Caki2 (cell line): ENCODE data around the gene WDR75. TPM values are rescaled to one million over a fixed set of nuclear protein-coding genes. Genes with fewer than 3 reads are reported as not detected.
"Not testable (repeated sequence)": the region's sequence is repeated elsewhere in the genome, so short reads cannot be mapped to it uniquely, and the experiment has no call there.

Experiments used
- DNase-seq: peaks from one replicate; pipeline ENCODE4 v3.0.0-alpha.2; 2015; ENCODE audit warnings: low read depth
- in situ Hi-C: cut with HindIII; loops from 2 replicates; pipeline ENCODE4 v1.10.0; 2016; ENCODE audit warnings: low sequenced_read_pairs, low pct_unique_long_range_greater_than_20kb, mixed read lengths
- total RNA-seq: library from RNA; depleted of rRNA; stranded (reverse); fragments of >200 nt; shearing (Covaris generic); gene quantifications from 2 replicates; pipeline ENCODE4 v1.2.3, GENCODE V29; 2014; ENCODE audit warnings: low replicate concordance; rRNA removed

Gene WDR75
- 30.8 and 41.1 TPM in 2 replicates for total RNA-seq

GRCh38 chr2:189440947-189441708 is at the start of gene WDR75:
TSS of gene WDR75 (plus strand) at chr2:189441474. CDS start at chr2:189441493, 19 bp downstream.
- in situ Hi-C loops = no loop called here
- DNase-seq = peak; percentile 95

- in situ Hi-C loops = no loop called here
- DNase-seq = peak; percentile 57
Observed at GRCh38 chr2:189393440-189394111, 47.7 kb upstream of the WDR75 start.

DNA sequence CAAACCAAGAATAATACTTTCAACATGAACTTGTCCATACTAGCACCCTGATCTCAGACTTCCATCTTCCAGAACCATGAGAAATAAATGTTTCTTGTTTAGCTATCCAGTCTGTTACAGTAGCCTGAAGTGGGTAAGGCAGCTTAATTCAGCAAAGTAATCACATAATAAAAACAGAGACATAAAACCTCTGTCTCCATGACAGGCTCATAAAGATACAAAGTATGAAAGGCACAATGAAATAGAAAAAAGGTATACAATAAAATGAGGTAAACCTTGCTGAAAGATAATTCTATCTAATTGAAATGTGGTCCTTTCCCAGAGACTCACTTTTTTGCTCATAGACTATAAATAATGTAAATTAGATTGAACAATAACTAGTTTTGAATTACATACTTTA is 46.7 kb upstream of the WDR75 start:
- DNase-seq = no peak
- in situ Hi-C loops = no loop called here

GRCh38 chr2:189402932-189403331 is 38.3 kb upstream of the WDR75 start:
- no peak for DNase-seq

GRCh38 chr2:189406586-189407233 is 34.6 kb upstream of the WDR75 start:
- in situ Hi-C loops = no loop called here
- DNase-seq = no peak

More at GRCh38 chr2:189402932-189403331, 38.3 kb upstream of the WDR75 start:
- in situ Hi-C loops = no loop called here

- DNase-seq = no peak
- in situ Hi-C loops = no loop called here
Observed at GRCh38 chr2:189407281-189408209, 33.7 kb upstream of the WDR75 start.

DNA sequence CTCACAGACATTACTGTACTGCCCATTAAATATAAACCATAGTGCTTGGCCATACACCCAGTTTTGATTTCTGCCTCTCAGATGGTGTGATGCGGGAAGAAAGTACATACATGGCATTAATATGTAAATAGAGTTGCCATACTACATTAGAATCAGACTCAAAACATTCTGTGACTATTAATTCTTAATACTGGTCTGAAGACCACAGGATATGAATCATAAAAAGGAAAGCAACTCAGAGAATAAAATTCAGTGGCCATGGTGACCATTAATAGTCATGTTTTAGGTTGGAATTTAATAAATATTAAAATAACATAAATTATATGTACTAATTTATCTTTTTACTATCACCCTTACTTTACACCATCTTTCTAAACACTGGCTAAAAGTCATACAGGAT is 33.0 kb upstream of the WDR75 start:
- in situ Hi-C loops = no loop called here
- no peak for DNase-seq

DNA sequence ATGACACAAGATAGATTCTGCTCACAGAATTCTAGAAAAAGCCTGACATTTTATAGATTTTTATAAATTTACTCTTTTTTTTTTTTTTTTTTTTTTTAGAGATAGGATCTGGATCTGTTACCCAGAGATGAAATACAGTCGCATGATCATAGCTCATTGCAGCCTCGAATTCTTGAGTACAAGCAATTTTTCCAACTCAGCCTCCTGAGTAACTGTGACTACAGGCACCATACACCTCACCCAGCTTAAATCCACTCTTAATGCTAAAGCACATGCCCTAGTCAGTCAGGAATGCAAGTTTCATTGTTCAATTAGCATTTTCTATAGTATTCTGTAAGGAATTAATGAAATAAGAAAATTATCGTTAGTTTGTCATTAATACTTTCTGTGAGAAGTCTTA is 32.1 kb upstream of the WDR75 start:
- no peak for DNase-seq
- in situ Hi-C loops = no loop called here

- in situ Hi-C loops = no loop called here
- no peak for DNase-seq
Observed at GRCh38 chr2:189409647-189410046, 31.6 kb upstream of the WDR75 start.

DNA sequence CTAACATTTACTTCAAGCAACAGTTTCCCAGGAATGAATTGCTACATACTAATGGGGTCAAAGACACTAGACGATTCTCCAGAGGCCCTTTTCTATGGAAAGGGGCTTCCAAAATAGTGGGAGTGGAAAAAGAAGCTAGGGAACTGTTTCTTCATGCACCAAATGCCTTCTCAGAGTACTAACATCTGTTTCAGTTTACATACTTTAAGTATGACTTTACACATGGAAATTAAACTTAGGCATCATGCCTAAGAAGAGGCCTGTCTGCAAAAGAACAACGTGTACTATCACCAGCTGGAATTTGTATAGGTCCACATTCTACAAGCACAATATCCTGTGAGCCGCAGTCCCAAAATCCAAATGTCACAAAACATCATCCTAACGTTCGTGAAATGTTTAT is 29.4 kb upstream of the WDR75 start:
- DNase-seq = no peak
- in situ Hi-C loops = no loop called here

DNA sequence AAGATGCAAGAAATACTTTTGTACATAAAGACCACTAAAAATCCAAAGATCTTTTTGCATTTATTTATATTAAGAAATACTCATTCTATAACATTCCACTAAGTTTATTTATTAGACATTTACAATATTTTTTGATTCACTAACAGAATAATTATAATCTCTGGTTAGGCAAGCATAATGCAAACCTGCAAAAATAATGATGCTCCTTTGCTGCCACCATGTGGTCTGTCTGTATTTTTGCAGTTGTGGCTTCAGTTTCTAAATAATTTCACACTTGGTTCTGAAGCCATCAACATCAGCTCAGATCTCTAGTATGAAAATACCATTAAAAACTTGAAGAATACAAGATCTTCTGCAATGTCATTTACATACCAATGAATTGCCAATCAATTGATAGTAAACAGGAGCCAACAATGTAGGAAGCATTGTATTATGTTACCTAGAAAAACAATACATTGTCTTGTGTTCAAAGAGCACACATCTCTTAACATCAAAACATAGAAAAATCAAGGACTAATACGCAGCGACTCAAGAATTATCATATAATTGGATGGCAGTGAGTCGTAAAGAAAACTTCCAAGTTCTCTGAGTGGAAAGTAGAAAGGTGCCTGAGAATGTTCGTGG is 28.8 kb upstream of the WDR75 start:
- DNase-seq = peak; percentile 20
- in situ Hi-C loops = no loop called here

- in situ Hi-C loops = no loop called here
- no peak for DNase-seq
Observed at GRCh38 chr2:189413249-189413648, 28.0 kb upstream of the WDR75 start.

GRCh38 chr2:189421644-189422043 is 19.6 kb upstream of the WDR75 start:
- peak; percentile 52 for DNase-seq
- in situ Hi-C loops = no loop called here

GRCh38 chr2:189424961-189425360 is 16.3 kb upstream of the WDR75 start:
- in situ Hi-C loops = no loop called here
- DNase-seq = no peak

DNA sequence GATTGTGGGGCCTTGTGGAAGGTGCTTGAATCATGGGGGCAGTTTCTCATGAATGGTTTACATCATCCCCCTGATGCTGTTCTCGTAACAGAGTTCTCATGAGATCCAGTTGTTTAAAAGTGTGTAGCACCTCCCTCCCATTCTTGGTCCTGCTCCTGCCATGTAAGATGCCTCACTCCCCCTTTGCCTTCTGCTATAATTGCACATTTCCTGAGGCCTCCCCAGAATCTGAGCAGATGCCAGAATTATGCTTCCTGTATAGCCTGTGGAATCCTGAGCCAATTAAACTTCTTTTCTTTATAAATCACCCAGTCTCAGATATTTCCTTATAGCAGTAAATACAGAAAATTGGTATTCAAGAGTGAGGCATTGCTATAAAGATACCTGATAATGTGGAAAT is 15.6 kb upstream of the WDR75 start:
- no peak for DNase-seq
- in situ Hi-C loops = no loop called here

DNA sequence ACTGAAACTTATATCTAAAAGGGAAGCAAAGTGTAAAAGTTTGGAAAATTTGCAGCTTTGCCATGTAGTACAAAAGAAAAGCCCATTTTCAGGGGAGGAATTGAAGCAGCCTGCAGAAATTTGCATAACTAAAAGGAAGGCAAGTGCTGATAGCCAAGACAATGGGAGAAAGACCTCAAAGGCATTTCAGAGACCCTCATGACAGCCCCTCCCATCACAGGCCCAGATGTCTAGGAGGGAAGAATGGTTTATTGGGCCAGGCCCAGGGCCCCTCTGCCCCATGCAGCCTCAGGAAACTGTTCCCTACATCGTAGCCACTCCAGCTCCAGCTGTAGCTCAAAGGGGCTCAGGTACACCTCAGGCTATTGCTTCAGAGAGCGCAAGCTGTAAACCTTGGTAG is 14.4 kb upstream of the WDR75 start:
- DNase-seq = no peak
- in situ Hi-C loops = no loop called here

GRCh38 chr2:189427872-189428271 is 13.4 kb upstream of the WDR75 start:
- in situ Hi-C loops = no loop called here

DNA sequence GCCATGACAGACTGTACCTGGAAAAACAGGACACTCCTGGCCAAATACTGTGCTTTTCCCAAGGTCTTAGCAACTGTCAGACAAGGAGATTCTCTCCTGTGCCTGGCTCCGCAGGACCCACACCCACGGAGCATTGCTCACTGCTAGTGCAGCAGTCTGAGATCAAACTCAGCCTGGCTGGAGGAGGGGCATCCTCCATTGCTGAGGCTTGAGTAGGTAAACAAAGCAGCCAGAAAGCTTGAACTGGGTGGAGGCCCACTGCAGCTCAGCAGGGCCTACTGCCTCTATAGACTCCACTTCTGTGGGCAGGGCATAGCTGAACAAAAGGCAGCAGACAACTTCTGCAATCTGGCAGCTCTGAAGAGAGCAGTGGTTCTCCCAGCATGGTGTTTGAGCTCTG is 10.8 kb upstream of the WDR75 start:
- DNase-seq, in situ Hi-C loops: not testable (repeated sequence)

More at GRCh38 chr2:189427872-189428271, 13.4 kb upstream of the WDR75 start:
- no peak for DNase-seq
